ENCODE results near the gene CTU1.

Gene CTU1

DNA sequence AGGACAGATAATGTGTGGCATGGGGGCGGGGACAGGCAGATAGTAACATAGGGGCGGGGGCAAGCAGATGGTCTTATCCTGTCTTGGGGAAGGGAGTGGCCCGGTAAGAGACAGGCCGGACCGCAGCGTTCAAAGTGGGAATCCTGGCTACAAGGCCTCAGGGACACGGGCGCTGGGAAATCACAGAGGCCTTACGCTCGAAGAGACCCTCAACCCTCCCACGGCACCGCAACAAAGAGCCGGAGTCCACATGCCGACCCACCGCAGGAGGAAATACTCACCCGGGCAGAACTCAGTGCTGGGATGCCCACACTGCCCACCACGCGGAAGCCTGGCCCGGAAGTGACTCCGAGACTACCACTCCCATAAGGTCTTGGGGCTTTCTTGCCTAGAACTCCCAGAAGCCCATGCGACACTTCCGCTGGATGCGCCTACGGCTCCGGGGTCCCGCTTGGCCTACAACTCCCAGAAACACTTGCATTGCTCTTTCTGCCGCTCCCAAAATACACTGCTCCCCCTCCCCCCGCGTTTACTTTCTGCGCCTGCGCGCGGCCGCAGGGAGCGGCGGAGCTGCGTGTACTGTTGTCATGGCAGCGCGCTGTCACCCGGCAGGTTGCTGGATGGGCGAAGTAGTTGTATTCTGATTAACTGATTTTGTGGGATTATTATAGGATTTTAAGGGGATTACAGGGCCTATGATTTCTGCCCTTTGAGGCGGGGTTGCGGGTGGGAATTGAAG is at the start of gene CTU1:
Gene CTU1, minus strand, starts transcription at position 344 of the 739 bp plus-strand sequence. CDS start 3,840 bp downstream, outside the sequence.
- DNase-seq (ENCODE audit: low spot score), result peak; percentile 98

DNA sequence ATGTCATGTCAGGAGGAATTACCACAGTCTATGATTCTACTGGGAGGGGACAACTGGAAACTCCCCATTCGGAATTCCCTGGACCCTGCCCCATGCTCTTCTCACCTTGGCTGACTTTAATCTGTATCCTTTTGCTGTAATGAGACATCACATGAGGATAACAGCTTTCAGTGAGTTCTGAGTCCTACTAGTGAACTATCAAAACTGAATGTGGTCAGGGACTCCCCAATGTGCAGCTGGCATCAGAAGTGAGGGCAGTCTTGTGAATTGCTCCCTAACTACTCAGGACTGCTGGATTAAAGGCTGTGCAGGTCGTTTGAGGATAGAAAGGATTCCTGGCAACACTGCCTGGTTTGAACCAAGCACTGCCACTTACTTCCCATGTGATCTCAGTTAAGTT is 49.1 kb upstream of the CTU1 start:
- peak; percentile 19 for DNase-seq (ENCODE audit: low spot score)

DNA sequence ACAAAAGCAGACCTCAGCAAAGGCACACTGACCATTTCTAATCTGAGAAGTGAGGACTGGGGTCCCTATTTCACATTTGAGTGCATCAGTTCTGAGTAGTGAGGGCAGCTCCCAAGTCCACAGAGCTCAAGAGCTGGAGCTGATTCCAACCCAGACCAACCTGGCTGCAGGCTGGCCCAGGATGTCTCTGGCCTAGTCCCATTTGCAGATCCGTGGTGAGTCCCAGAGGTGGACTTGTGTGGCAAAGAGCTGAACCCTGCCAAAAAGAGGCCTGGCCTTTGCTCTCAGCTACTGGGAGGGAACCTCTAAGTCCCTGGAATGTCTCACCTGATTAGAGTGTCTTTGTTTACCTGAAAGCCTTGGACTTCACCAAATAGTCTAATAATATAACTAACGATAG is 48.5 kb upstream of the CTU1 start:
- DNase-seq (ENCODE audit: low spot score), result peak; percentile 36

DNA sequence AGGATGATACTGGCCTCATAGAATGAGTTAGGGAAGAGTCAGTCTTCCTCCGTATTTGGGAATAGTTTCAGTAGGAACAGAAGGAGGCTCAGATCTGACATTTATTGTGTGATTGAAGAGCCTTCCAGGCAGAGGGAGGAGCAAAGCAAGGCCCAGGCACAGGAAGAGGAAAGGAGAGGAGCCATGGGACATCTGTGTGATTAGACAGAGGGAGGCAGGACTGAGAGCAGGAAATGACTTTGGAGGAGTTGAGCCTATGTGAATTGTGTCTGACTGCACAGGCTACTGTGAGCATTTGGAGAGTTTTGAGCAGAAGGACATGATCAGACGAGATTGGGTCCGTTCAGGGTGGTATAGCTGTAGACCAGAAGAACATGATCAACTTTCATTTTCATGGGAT is 42.4 kb upstream of the CTU1 start:
- peak; percentile 16 for DNase-seq (ENCODE audit: low spot score)

DNA sequence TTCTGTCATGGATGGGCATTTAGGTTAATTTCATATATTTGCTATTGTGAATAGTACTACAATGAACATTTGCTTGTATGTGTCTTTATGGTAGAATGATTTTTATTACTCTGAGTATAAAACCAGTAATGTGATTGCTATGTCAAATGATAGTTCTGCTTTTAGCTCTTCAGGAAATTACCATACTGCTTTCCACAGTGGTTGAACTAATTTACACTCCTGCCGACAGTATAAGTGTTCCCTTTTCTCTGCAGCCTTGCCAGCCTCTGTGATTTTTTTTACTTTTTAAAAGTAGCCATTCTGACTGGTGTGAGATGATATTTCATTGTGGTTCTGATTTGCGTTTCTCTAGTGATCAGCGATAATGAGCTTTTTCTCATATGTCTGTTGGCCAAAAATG is 40.4 kb upstream of the CTU1 start:
- DNase-seq (ENCODE audit: low spot score), result no peak

DNA sequence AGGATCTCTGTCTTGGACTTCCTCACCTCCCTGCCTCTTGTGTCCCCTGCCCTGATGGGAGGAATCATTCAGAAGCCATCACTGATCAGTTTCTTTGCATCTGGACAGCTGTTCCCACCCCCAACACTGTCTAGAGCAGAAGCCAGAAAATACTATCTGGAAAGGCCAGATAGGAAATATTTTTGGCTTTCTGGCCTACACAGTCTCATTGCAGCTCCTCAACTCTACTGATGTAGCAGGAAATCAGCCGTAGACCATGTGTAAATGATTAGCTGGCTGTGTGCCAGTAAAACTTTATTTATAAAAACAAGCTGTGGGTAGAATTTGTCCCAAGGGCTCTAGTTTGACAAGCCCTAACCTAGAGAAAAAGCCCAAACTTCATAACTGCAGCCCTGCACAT is 39.5 kb upstream of the CTU1 start:
- peak; percentile 11 for DNase-seq (ENCODE audit: low spot score)

DNA sequence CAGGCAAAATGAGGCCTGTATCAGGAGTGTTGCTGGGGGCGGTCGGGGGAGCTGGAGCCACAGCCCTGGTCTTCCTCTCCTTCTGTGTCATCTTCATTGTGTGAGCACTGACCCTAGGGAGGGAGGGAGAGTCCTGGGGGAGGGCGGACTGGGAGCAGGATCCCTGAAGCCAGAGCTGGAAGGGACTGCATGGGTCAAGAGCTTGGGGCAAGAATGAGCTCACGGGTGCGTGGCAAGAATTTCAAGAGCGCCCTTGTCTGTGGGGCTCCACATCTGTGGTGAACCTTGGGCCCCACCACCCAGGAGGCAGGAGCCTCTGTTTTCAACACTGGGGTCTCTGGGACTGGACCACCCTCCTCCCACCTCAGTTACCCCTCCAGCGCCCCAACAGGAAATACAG is 38.5 kb upstream of the CTU1 start:
- DNase-seq (ENCODE audit: low spot score), result peak; percentile 38

DNA sequence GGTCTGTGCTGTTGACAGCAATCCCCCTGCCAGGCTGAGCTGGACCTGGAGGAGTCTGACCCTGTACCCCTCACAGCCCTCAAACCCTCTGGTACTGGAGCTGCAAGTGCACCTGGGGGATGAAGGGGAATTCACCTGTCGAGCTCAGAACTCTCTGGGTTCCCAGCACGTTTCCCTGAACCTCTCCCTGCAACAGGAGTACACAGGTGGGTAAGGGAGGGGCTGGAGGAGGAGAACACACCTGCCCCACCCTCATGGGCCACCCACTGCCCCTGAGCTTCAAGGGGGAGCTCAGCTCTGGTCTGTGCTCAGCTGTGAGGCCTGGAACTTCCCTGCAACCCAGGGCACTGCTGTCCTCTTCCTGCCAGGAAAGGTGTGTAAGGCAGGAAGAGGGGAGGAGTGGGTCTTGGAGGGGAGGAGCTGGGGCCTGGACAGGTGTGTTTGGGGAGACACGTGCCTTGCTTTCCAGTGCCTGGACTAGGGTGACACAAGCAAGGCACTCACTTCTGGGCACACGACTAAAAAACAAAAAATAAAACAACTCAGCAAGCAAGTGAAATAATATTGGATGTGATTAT is 37.8 kb upstream of the CTU1 start:
- DNase-seq (ENCODE audit: low spot score), result peak; percentile 41

DNA sequence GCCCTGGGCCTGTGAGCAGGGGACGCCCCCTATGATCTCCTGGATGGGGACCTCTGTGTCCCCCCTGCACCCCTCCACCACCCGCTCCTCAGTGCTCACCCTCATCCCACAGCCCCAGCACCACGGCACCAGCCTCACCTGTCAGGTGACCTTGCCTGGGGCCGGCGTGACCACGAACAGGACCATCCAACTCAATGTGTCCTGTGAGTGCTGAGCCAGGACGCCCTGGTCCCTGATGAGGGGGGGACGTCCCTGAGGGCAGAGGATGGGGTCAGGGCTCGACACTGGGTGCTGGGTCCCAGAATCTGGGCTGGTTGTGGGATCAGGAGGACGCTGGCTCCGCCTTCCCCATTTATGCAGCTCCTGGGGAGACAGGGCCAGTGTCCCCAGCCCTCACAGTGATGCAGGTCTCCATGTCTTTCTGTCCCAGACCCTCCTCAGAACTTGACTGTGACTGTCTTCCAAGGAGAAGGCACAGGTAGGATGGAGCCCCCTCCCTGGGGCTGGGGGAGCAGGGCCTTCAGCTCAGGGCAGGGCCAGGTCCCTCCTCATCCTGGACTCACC is 36.4 kb upstream of the CTU1 start:
- peak; percentile 28 for DNase-seq (ENCODE audit: low spot score)

DNA sequence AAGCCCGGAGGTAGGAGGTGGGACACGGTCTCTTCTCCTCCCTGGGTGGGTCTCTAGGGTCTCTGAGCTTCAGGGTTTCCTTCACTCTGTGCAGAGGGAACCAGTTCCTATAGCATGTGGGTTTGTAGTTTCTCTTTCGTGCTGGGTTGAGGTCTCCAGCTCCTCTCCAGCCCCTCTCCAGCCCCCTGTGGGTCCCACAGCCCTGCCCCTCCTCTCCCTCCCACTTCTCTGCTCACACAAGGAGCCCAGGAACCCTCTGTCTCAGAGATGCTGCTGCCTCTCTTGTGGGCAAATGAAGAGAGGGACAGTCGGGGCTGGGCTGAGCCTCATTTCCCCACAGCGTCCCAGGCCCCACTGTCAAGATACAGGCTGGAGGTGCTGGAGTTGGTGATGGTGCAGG is 35.3 kb upstream of the CTU1 start:
- DNase-seq (ENCODE audit: low spot score), result no peak

DNA sequence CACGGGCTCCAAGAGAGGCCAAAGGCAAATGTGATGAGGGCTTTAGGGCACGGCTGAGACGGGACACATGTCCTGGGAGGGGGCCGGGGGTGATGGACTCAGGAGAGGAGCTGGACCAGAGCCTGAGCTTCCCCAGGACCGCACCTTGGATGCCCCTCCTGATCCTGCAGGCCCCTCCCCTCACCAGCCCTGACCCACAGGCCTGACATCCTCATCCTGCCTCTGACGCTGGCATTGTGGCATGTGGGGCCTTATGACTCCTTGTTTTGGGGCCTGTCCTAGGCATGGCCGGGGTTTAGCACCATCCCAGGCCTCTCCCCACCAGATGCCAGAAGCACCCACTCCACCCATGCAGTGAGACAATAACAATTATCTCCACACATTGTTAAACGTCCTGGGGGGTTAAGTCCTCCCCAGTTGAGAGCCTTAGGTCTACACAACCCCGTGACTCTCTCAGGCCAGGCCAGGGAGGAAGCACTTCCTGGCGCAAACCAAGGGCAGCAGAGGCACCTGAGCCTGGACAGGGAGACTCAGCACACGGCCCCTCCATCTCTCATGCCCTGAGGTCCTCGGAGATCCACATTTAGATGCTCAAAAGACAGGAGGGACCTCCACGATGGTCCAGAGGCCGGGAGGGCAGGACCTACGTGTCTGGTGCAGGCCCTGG is 34.7 kb upstream of the CTU1 start:
- peak; percentile 11 for DNase-seq (ENCODE audit: low spot score)

DNA sequence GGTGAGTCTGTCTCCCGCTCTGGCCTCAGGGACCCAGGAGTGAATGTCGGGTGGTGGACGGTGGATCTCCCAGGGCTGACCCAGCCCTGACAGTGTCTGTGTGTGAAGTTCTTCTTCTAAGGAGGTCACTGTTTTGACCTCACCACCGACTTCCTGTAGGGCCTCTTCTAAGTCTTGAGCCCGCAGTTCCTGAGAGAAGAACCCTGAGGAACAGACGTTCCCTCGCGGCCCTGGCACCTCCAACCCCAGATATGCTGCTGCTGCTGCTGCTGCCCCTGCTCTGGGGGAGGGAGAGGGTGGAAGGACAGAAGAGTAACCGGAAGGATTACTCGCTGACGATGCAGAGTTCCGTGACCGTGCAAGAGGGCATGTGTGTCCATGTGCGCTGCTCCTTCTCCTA is 33.9 kb upstream of the CTU1 start, which contains the start of gene SIGLEC7:
Gene SIGLEC7, plus strand, starts transcription at position 183 of the 400 bp plus-strand sequence. Its CDS starts 69 bp downstream, at position 252.
- DNase-seq (ENCODE audit: low spot score), result peak; percentile 24

DNA sequence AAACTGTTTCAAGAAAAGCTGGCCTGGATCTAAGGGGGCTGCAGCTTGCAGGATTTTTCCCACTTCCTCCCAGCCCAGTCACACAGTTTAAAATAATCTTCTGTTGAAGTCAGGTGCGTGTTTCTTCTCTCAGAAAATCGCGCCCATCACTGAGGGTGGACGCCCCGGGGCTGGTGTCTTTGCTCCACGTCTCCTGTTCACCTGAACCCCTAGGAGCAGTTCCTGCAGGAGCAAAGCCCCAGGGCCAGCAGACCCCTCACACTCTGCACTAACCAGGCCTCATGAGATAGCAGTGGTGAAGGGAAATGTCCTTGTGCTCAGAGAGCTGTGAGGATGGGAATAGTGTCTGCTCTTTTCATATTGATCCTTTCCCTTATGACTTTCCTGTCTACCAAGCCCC is 33.0 kb upstream of the CTU1 start:
- DNase-seq (ENCODE audit: low spot score), result no peak

DNA sequence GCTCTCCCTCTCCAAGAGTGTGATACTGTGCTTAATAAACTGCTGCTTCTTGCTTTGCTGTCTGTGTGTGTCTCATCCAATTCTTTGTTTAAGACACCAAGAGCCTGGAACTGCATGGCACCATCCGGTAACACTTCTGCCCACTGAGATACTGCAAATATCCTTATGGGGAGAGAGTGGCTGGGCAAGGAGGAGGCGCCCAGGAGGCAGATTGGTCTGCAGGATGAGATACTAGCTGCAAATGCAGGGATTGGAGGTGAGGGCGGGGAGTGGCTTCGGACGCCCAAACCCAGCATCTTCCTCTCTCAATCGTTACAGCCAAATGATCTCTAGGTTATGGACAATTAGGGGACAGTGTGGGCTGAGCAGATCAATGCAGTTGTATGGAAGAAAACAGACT is 32.2 kb upstream of the CTU1 start:
- no peak for DNase-seq (ENCODE audit: low spot score)

DNA sequence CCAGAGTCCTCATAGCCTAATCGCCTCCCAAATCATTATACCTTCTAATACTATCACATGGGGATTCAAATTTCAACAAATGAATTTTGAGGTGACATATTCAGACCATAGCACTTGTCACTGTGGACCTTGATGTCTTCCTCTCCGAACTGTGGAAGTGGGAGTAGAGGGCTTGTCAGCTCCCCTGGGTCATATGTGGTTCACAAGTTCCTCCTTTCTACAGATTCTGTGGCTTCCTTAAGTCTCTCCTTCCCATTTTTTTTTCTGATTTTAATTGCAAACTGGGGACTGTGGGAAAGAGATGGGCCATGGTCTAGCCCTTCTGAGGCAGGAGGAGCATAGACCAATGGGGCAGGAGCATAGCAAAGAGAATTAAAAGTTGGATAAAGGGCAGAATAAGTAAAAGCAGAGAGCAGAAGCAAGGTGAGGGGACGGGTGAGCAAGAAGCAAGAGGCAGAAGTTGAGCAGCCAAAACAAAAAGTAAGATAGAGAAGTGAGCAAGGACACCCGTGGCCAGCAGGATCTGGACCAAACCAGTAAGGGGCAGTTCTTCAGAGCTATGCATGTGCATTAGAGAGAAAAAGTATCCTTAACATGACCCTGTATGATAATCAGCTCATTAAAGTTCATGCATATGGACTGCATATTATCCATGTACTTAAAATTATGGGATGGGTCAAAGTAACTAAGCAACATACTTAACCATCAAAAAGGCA is 31.2 kb upstream of the CTU1 start:
- DNase-seq (ENCODE audit: low spot score), result no peak

DNA sequence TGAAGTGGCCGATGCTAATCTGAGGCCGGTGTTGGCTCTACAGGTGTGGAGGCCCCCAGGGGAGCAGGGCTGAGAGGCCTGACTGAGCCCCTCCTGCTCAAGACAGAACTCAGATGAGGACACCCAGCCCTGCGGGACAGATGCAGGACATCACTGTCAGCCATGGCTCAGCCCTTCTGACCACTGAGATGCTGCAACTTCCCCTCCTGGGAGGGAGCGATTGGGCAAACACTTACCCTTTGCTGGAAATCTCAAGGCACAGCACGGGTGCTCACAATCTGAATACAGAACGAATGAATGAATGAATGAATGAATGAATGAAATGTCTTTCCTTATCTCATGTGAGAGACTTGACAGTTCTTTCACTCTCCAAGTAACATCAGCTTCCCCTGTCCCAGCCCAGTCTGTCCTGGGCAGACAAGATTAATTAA is 30.4 kb upstream of the CTU1 start:
- DNase-seq (ENCODE audit: low spot score), result no peak

DNA sequence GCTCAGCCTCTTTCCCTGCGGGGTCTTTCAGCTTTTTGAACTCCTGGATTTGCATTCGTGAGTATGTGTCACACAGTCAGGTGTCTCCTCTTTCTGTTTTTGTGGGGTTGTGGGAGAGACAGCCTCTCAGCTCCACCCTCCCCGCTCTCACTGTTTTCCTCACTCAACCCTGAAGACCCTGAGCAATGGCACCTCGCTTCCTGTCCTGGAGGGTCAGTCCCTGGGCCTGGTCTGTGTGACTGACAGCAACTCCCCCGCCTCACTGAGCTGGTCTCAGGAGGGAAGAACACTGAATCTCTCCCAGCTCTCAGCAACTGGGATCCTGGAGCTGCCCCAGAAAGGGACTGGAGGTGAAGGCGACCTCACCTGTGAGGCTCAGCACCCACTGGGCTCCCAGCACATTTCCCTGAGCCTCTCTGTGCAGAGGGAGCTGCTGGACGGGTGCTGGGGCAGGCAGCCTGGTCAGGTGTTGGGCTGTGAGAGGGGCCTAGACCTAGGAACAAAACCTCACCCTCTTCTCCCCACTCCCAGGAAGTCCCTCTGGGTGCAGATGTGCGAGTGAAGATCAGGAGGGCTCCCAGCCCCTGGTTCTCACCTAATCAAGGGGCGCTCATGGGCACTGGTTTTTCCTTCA is 29.7 kb upstream of the CTU1 start:
- DNase-seq (ENCODE audit: low spot score), result no peak

DNA sequence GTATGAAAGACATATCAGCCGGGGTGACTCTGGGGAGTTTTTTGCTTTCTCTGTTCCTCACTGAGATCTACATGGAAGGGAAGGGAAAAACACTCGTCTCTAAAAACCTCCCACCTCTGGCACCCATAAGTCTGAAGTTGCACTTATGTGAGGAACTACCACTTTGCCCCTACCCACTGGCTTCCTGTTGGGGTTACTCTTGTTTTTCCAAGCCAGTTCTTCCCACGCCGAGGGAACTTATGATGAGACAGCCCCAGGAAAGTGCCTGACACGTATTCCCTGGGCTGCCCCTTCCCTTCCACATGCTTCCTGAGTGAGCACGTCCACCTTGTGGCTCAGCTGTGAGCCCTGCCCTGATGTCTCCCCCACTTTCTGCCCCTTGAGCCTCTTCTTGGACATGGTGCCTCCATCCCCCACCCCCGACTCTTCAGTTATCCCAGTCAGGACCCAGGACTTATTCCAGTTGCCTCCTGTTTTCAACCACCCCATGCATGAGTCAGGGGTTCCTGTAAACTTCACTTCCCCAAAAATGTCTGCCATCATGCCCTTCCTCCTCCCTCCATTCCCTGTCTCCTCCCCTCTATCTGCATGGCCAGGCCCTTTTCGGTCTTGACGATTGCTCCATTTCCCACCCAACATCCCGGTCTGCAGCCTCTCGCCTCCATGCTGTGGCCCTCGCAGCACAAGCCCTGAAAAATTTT is 28.8 kb upstream of the CTU1 start:
- DNase-seq (ENCODE audit: low spot score), result no peak

DNA sequence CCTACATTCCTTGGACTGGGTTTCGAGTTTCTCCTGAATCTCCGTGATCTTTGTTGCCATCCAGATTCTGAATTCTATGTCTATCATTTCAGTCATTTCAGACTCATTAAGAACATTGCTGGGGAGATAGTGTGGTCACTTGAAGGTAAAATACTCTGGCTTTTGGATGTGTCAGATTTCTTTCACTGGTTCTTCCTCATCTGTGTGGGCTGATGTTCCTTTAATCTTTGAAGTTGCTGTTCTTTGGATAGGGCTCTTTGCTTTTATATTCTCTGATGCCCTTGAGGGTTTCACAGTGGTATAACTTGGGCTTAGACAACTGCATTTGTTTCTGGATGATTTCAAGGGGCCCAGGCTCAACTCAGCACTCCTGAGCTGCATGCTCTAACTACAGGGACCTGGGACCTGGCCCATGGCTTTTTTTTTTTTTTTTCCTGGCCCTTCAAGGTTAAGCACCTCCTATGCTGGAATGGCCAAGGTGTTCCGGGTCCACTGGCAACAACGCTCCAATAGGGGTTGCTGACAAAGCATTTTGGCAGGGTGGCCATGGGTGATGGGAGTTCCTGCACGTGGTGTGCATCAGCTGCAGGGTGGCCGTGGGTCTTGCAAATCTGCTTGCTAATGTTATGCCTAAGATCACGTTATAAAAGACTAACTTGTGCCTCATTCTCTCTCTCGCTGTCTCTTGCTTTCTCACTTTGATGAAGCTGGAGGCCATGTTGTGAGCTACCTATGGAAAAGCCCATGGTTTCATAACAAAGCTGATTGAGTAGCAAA is 28.0 kb upstream of the CTU1 start:
- DNase-seq (ENCODE audit: low spot score), result no peak

DNA sequence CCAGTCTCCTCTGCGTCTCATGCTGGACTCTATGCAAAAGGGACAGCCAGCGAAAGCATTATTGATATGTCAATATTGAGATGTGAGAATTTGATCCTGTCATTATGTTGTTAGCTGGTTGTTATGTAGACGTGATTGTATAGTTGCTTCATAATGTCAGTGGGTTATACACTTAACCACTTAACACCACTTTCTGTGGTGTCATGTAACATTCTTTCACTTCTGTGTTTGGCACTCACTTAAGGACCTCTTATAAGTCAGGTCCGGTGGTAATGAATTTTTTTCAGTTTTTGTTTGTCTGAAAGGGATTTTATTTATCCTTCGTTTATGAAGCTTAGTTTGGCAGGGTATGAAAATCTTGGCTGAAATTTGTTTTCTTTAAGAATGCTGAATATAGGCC is 26.8 kb upstream of the CTU1 start:
- no peak for DNase-seq (ENCODE audit: low spot score)
